ENCODE results near the gene ANKLE1.

GRCh38 chr19:17237747-17238706 lies 43.7 kb upstream of the ANKLE1 start:
- TF ChIP-seq POLR2A (IDR thresholded peaks at IDR 0.05; ENCODE audit: low read depth, low read length): no peak
- TF ChIP-seq CTCF (IDR thresholded peaks at IDR 0.05; ENCODE audit: extremely low read depth in 1 of 2, insufficient read depth in 1 of 2, low read depth in 1 of 2, low read length in 2 of 2): no peak
- TF ChIP-seq POLR2AphosphoS5 (IDR thresholded peaks at IDR 0.05; ENCODE audit: insufficient read depth, low read depth, low read length): no peak
- no peak for TF ChIP-seq MAX (IDR thresholded peaks at IDR 0.05; ENCODE audit: insufficient read depth, insufficient read length)
- TF ChIP-seq MYC (IDR thresholded peaks at IDR 0.05; ENCODE audit: low read depth, low read length): no peak
- TF ChIP-seq EZH2 (IDR thresholded peaks at IDR 0.05; ENCODE audit: borderline replicate concordance, low read depth, low read length, severe bottlenecking): no peak
- no peak for TF ChIP-seq GATA2 (IDR thresholded peaks at IDR 0.05; ENCODE audit: insufficient read depth, insufficient read length, low read depth, low read length)
- no peak for TF ChIP-seq JUN (IDR thresholded peaks at IDR 0.05; ENCODE audit: borderline replicate concordance, insufficient read depth, insufficient read length, low read depth)
